GM12892 (cell line): ENCODE measurements around the gene PDE4A.

Experiments used
- POLR2A ChIP-seq: IDR thresholded peaks from 2 replicates; pipeline ENCODE4 v1.6.1; 2011; ENCODE audit warnings: low read depth, low read length, control low read depth
- POLR2AphosphoS5 ChIP-seq: IDR thresholded peaks from 2 replicates; pipeline ENCODE4 v1.6.1; 2011; ENCODE audit warnings: low read depth, low read length, control low read depth
- TAF1 ChIP-seq: IDR thresholded peaks from 2 replicates; pipeline ENCODE4 v1.6.1; 2011; ENCODE audit warnings: low read depth, mild to moderate bottlenecking, control low read depth, low read length, borderline replicate concordance

- no peak for TF ChIP-seq POLR2A
- no peak for TF ChIP-seq POLR2AphosphoS5
- no peak for TF ChIP-seq TAF1
Observed at GRCh38 chr19:10442698-10443097, 22.4 kb downstream of the PDE4A start.
